NB4 (cell line): Measurements from ENCODE around the gene GLI3.

Source experiments
- CTCF ChIP-seq: IDR thresholded peaks from one replicate; pipeline ENCODE4 v1.5.1; 2012; ENCODE audit warnings: low read depth, low read length
- POLR2A ChIP-seq: IDR thresholded peaks from 2 replicates; pipeline ENCODE4 v1.6.1; 2011; ENCODE audit warnings: mild to moderate bottlenecking; ENCODE audit not compliant: insufficient read length; ENCODE audit errors: extremely low read depth

- TF ChIP-seq CTCF (no peak), POLR2A (no peak)
Observed at GRCh38 chr7:41928166-41928565, 308.8 kb downstream of the GLI3 start.
